ENCODE measurements around the gene CDH1. TPM values are rescaled to one million over a fixed set of nuclear protein-coding genes. Genes with fewer than 3 reads are reported as not detected.

CDH1 gene
- total RNA-seq, 1 donor from 2014 or later: 0.11 TPM

- DNase-seq (ENCODE audit: low read depth): peak; percentile 6
These were observed 4.9 kb upstream of the CDH1 start for GRCh38 chr16:68732042-68732680.

DNA sequence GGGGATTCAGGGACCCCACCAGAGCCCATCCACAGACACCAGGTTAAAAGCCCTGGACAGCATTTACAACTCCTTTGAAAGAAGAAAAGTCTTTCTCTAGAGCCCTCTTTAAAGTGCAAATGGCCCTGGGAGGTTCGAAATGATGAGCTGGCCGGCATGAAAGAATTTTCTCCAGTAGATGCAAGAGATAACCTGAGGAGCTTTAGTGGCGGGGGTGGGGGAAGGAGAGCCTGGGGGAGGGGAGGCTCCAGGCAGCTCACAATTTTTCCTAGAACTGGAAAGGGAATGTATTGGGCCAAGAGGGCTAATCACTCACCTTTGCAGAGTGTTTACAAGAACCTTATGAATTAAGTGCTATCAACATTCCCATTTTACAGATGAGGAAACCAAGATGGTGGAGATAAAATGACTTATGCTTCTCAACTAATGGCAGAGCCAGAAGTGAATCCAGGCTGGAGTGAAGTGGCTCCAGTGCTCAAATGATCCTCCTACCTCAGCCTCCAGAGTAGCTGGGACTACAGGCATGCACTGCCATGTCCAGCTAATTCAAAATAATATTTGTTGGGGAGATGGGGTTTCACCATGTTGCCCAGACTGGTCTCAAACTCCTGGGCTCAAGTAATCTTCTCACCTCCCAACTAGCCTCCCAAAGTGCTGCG is 4.2 kb upstream of the CDH1 start:
- no peak for DNase-seq (ENCODE audit: low read depth)

- no peak for DNase-seq (ENCODE audit: low read depth)
These were observed 3.5 kb upstream of the CDH1 start for GRCh38 chr16:68733570-68733969.

GRCh38 chr16:68734782-68735181 is 2.3 kb upstream of the CDH1 start:
- no peak for DNase-seq (ENCODE audit: low read depth)

DNA sequence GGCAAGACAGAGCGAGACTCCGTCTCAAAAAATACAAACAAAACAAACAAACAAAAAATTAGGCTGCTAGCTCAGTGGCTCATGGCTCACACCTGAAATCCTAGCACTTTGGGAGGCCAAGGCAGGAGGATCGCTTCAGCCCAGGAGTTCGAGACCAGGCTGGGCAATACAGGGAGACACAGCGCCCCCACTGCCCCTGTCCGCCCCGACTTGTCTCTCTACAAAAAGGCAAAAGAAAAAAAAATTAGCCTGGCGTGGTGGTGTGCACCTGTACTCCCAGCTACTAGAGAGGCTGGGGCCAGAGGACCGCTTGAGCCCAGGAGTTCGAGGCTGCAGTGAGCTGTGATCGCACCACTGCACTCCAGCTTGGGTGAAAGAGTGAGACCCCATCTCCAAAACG is 531 bp upstream of the CDH1 start:
- no peak for DNase-seq (ENCODE audit: low read depth)

DNA sequence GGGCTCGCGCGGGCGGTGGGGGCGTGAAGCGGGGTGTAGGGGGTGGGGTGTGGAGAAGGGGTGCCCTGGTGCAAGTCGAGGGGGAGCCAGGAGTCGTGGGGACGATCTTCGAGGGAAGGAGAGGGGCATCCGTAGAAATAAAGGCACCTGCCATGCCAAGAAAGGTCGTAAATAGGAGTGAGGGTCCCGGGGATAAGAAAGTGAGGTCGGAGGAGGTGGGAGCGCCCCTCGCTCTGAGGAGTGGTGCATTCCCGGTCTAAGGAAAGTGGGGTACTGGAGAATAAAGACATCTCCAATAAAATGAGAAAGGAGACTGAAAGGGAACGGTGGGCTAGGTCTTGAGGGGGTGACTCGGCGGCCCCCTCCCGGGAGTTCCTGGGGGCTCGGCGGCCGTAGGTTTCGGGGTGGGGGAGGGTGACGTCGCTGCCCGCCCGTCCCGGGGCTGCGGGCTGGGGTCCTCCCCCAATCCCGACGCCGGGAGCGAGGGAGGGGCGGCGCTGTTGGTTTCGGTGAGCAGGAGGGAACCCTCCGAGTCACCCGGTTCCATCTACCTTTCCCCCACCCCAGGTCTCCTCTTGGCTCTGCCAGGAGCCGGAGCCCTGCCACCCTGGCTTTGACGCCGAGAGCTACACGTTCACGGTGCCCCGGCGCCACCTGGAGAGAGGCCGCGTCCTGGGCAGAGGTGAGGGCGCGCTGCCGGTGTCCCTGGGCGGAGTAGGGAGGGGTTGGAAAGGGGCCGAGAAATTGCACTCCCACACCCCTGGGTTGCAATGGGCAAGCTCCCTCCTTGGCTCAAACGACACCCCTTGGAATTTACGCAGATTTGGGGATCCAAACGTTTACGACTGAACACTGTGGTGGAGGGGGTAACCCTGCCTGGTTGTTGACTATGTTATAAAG is 888 bp downstream of the CDH1 start:
- no peak for DNase-seq (ENCODE audit: low read depth)

- no peak for DNase-seq (ENCODE audit: low read depth)
These were observed 3.0 kb downstream of the CDH1 start for GRCh38 chr16:68739964-68740627.

DNA sequence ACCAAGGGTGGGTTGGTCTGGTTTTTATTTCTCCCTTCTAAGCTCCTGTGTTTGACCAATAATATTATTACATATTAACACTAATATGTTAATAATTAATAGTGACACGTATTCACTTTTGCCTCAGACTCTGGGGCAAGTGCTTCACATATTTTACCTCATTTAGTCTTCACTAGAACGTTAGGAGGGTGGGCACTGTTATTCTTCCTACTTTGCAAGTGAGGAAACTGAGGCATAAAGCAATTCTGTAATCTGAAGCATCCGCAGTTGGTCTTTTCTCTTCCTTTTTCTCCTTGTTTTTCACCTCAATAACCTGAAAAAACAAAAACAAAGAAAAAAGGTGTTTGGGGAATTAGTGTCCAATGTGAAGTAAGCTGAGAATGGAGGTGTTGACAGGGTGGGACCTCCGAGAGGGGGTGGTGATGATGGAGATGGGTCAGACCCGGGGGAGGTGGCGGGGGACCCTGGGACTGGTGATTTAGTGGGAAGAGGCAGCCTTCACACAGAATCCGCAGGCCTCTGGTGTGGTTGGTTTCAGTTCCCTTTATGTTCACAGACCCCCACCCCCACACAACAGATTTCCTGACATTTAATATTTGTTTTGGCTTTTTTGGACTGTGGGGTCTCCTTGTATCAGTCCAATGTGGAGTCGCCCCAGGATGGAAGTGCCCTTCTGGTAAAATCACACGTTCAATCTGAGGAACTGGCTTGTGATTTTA is 3.7 kb downstream of the CDH1 start:
- DNase-seq (ENCODE audit: low read depth): no peak

DNA sequence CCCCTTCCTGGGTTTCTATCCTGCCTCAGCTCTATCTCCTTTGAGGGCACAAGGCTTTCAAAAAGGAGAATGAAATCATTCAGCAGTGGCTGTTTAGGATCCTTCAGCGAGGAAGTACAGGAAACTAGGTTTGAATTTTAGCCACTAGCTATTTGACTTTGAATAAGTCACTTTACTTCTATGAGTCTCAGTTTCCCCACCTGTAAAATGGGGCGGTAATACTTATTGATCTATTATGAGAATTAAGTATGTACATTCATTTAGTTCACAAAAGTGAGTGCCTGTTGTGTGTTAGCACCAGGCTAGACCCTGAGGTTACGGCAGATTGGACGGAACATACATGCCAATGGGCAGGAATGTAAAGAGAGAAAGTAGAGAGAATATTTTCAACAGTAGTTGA is 6.6 kb downstream of the CDH1 start:
- no peak for DNase-seq (ENCODE audit: low read depth)

GRCh38 chr16:68744744-68745280 is 7.7 kb downstream of the CDH1 start:
- DNase-seq (ENCODE audit: low read depth): no peak

GRCh38 chr16:68746951-68747350 is 9.9 kb downstream of the CDH1 start:
- no peak for DNase-seq (ENCODE audit: low read depth)

DNA sequence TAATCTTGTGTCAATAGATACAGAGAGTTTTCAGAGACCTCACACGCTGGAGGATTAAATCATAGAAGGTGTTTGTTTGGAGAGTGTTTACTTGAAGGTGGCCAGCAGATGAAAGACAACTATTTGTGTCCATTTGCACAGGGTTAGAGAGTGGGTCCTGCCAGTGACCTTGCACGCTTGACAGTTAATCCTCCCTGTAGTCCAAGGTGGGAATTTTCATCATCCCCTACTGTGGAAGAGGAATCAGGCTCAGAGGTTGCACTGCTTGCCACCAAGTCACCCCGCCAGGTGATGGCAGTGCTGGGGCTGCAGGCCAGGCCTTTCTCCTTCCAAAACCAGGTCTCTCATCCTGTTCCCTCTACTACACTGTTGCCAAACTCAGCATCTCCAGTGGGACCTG is 12.3 kb downstream of the CDH1 start:
- DNase-seq (ENCODE audit: low read depth): no peak

- no peak for DNase-seq (ENCODE audit: low read depth)
These were observed 13.2 kb downstream of the CDH1 start for GRCh38 chr16:68750193-68750695.

DNA sequence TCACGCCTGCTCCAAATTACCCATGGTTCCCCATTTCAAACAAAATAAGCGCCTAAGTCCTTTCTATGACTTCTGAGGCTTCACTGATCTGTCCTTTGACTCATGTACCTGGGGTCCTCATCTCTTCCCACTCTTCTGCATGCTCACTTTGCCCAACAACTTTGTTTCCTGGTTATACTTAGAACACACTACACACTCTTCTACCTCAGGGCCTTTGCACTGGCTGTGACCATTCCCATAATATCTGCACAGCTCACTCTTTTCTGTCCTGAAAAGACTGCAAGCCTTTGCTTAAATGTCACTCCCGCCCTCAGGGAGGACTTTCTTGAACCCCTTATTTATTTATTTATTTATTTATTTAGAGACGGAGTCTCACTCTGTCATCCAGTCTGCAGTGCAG is 14.1 kb downstream of the CDH1 start:
- DNase-seq (ENCODE audit: low read depth): no peak

DNA sequence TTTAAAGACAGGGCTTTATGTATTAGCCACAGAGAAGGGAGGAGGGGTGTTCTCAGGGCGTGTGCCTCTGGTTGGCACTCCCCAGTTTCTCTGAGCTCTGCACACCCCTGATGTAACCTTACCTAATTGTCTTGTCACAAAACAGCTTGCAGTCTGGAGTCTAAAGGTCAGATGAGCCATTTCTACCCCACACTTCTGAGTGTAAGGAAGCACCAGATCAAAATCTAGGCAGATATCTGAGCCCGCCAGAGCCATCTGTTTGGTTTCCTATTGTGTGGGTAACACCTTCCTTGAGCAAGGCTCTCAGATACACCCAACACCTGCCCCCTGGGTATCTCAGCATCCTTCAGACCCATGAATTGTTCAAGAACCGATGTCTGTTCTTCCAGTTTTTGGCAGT is 15.5 kb downstream of the CDH1 start:
- no peak for DNase-seq (ENCODE audit: low read depth)

DNA sequence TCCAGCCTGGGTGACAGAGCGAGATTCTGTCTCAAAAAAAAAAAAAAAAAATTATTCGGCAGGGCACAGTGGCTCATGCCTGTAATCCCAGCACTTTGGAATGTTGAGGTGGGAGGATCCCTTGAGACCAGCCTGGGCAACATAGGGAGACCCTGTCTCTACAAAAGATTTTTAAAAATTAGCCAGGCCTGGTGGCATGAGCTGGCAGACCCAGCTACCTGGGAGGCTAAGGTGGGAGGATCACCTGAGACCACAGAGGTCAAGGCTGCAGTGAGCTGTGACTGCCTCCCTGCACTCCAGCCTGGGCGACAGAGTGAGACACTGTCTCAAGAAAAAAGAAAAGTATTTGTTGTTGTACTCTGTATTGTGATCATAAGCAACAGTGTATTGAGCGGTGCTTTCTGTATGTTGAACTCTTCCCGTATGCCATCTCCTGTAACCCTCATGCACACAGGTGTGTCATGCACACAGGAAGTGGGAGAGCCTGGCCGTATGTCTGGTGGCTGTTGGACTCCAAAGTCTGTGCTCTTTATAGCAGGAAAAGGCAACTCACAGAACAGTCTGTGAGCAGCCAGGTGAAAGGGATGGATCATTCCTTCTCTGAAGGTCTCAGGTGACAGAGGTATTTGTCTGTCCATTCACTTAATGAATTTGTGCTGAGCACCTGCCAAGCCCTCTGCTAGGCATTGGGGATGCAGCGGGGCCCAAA is 17.1 kb downstream of the CDH1 start:
- DNase-seq (ENCODE audit: low read depth): no peak

DNA sequence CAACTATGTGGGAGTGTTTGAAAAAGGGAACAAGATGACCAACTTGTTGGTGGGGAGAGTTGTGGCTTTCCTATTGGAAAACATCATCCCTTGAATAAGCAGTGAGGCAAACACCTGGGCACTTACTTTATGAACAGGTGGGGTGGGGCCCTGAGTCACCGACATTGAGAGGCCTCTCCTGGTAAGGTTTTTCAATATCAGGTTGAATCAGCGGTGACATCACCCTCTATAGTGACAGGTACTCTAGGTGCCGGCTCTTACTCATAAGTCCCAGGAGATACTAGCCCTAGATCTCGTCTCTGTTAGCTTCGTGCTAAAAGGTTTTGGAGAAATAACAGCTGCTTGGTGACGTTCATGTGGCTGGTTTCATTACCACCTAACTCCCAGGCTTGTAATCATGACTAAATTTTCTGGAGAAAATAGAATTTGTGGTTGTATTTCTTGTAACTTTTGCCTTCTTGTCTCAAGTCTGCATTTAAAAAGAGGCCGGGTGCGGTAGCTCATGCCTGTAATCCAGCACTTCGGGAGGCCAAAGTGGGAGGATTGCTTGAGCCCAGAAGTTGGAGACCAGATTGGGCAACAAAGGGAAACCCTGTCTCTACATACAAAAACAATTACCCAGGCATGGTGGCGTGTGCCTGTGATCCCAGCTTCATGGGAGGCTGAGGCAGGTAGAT is 19.3 kb downstream of the CDH1 start:
- DNase-seq (ENCODE audit: low read depth): peak; percentile 36

DNA sequence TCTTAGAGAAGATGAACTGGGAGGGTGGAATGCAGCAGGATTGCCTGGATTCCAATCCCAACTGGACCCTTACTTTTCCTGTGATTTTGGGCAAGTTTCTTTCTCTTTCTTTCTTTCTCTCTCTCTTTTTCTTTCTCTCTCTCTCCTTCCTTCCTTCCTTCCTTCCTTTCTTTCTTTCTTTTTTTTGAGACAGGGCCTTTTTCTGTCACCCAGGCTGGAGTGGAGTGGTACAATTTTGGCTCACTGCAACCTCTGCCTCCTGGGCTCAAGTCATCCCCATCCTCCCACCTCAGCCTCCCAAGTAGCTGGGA is 20.5 kb downstream of the CDH1 start:
- DNase-seq (ENCODE audit: low read depth): no peak

DNA sequence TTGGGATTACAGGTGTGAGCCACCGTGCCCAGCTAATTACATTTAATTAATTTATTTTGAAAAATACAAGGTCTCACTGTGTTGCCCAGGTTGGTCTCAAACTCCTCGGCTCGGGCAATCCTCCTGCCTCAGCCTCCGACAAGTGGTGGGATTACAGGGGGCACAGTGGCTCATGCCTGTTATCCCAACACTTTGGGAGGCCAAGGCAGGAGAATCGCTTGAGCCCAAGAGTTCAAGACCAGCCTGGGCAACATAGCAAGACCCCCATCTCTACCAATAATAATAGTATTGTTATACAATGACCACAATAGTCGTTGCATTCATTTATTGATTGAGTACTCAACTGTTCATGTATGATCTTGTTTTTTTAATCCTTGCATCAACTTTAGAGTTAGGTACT is 22.0 kb downstream of the CDH1 start:
- no peak for DNase-seq (ENCODE audit: low read depth)

Measured in myocyte (in vitro differentiated cells).